Spleen (tissue), 11 donors: Measurements from ENCODE around the gene PLEKHA5. TPM values are rescaled to one million over a fixed set of nuclear protein-coding genes. Genes with fewer than 3 reads are reported as not detected.

ENCODE experiments used
- DNase-seq: peaks from one replicate; pipeline ENCODE4 v3.0.0-alpha.2; 2020
- H3K27ac ChIP-seq, 8 donors: fragments of 200-600 bp; sonication (generic) in 7 of 8; 1 replicate in 4 of 8; 2 replicates in 4 of 8; pipeline versions ENCODE4 v1.5.0 to v1.8.0; 2016 to 2021; ENCODE audit warnings: inconsistent platforms in 4 of 8, mild to moderate bottlenecking in 4 of 8, moderate library complexity in 1 of 8
- H3K27me3 ChIP-seq, 7 donors: fragments of 200-600 bp; sonication (generic) in 6 of 7; replicated peaks in 1 of 7; 1 replicate in 4 of 7; 2 replicates in 3 of 7; pipeline versions ENCODE4 v1.5.0 to v1.8.0; 2016 to 2021; ENCODE audit warnings: inconsistent platforms in 3 of 7, mild to moderate bottlenecking in 1 of 7
- H3K36me3 ChIP-seq, 6 donors: fragments of 200-600 bp; sonication (generic) in 5 of 6; 1 replicate in 4 of 6; 2 replicates in 2 of 6; pipeline versions ENCODE4 v1.5.0 to v1.8.0; 2016 to 2021; ENCODE audit warnings: inconsistent platforms in 2 of 6
- H3K4me1 ChIP-seq, 6 donors: fragments of 200-600 bp; sonication (generic) in 5 of 6; 1 replicate in 3 of 6; 2 replicates in 3 of 6; pipeline versions ENCODE4 v1.5.0 to v1.8.0; 2016 to 2021; ENCODE audit warnings: inconsistent platforms in 3 of 6
- H3K4me3 ChIP-seq, 8 donors: fragments of 200-600 bp; sonication (generic) in 7 of 8; 1 replicate in 4 of 8; 2 replicates in 4 of 8; pipeline versions ENCODE4 v1.5.0 to v1.8.0; 2016 to 2021; ENCODE audit warnings: inconsistent platforms in 4 of 8, mild to moderate bottlenecking in 4 of 8, moderate library complexity in 2 of 8
- H3K9me3 ChIP-seq, 8 donors: fragments of 200-600 bp; sonication (generic) in 7 of 8; 1 replicate in 4 of 8; 2 replicates in 4 of 8; pipeline versions ENCODE4 v1.5.0 to v1.8.0; 2016 to 2021; ENCODE audit warnings: inconsistent platforms in 4 of 8
- POLR2A ChIP-seq, 3 donors: fragments of 450-650 bp; IDR thresholded peaks; one replicate each; pipeline ENCODE4 v1.5.1; 2017; ENCODE audit warnings: antibody characterized with exemption in 3 of 3, mild to moderate bottlenecking in 1 of 3
- POLR2AphosphoS5 ChIP-seq, 3 donors: sonication (generic); formaldehyde crosslinking; IDR thresholded peaks; one replicate each; pipeline ENCODE4 v1.5.1; 2017; ENCODE audit warnings: antibody characterized with exemption in 3 of 3
- WGBS, 5 donors: extraction: QIAGEN DNeasy Blood & Tissue Kit in 3 of 5; methylation state at CpG; one replicate each; pipeline versions ENCODE4 v1.1.5 to v1.1.7; 2013 to 2018; 5-methylcytosine and 5-hydroxymethylcytosine counted together
- intact Hi-C: fragments of 100-400 bp; cut with DNase I; formaldehyde crosslinking; loops from one replicate; pipeline ENCODE4 v1.15.0; 2023; ENCODE audit warnings: low total_unique reads
- polyA plus RNA-seq, 3 donors: library from polyadenylated mRNA; stranded (reverse); fragments of 200-250 nt; gene quantifications; one replicate each; pipeline ENCODE4 v1.2.1, GENCODE V29; 2013
- total RNA-seq, 7 donors: library from RNA; depleted of rRNA in 3 of 7; stranded (reverse); fragments of >200 nt in 3 of 7; fragmentation: NEBNext Ultra II Directional in 4 of 7; extraction: Animal tissue kit (Norgen Biotek cat#: 25700) in 4 of 7; gene quantifications; one replicate each; pipeline versions ENCODE4 v1.1.0 to v1.2.1, GENCODE V29; 2016 to 2021
- TF ChIP-seq, protein P1 (sequence below), 11 experiments: fragments of 200-600 bp in 7 of 11; fragments of 450-650 bp in 4 of 11; sonication (generic) in 4 of 11; IDR thresholded peaks in 8 of 11; conservative IDR thresholded peaks in 3 of 11; 1 replicate in 7 of 11; 2 replicates in 4 of 11; pipeline versions ENCODE4 v1.4.0 to v1.8.0; 2016 to 2021; ENCODE audit warnings: antibody characterized with exemption in 11 of 11, inconsistent platforms in 4 of 11, mild to moderate bottlenecking in 1 of 11
- donor health status: healthy with polysubstance abuse.
- donor health status: DM: no; HTN: no; CAD: no; lungs with moderate emphysema.
- donor health status: DM: no; HTN: no; CAD: no.
- donor health status: Bipolar disorder and iron deficiency.
- donor health status: healthy.
- donor health status: DM: no; HTN: no; CAD: no.
- donor health status: DM: yes; HTN: yes; CAD: no.

The PLEKHA5 gene
- total and polyA plus RNA-seq, 10 donors, result 1.3 to 13.6 (median 6.5) TPM

DNA sequence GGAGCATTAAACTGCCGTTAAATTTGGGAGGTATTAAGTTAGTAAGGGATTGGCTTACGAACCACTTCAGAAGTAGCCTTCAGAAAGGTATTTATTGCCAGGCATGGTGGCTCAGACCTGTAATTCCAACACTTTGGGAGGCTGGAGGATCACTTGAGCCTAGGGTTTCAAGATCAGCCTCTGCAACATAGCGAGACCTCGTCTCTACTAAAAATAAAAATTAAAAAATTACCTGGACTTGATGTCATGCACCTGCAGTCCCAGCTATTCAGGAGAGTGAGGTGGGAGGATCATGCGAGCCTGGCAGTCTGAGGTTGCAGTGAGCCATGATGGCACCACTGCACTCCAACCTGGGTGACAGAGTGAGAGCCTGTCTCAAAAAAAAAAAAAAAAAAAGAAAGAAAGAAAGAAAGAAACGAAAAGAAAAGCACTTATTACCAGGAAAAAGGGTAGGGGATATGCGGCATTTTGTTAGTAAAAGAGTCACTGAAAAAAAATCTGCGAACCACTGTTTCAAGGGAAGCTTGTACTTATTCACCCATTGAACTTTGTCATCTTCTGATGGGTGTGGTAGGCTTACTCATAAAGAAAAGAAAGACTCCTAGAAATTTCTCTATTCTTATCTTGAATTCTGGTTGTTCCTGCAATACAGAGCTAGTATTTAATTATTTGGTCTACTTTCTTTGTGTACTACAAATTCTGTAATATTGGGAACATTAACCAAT, 33.6 kb upstream of the PLEKHA5 start:
- 85 to 92% (median 88%) methylated on average over 8 of the region's 8 CpGs for WGBS, 5 donors

DNA sequence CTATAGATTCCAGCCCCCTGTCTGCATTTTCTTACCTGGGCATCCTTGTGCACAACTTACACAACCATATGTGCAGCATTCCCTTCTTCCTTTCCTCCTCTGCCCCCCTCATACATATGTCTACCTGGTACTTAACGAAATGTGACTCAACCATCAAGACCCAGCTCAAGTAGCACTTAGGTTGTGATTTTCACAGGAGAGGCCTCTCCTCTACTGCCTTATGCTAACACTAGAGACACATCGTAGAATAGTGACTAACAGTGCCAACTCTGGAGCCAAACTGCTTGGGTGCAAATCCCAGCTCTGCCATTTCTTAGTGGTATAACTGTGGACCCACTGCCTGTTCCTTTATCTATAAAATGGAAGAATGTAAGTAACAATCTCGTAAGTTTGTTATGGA, 24.1 kb upstream of the PLEKHA5 start:
- Histone ChIP-seq H3K4me1 (no peaks in the 10 kb centered on the region), H3K36me3 (no peaks in the 10 kb centered on the region), H3K27ac (no peak overlapping the region), H3K9me3 (peaks cover 0 to 6% (median 0%) of the 10 kb centered on the region in 8 donors), H3K4me3 (no peak overlapping the region), H3K27me3 (no peaks in the 10 kb centered on the region)
- WGBS, 5 donors, result 75 to 89% (median 86%) methylated on average over 3 of the region's 3 CpGs
- intact Hi-C loops, result no loop called here
- DNase-seq, result no peak
- TF ChIP-seq, protein P1, sequence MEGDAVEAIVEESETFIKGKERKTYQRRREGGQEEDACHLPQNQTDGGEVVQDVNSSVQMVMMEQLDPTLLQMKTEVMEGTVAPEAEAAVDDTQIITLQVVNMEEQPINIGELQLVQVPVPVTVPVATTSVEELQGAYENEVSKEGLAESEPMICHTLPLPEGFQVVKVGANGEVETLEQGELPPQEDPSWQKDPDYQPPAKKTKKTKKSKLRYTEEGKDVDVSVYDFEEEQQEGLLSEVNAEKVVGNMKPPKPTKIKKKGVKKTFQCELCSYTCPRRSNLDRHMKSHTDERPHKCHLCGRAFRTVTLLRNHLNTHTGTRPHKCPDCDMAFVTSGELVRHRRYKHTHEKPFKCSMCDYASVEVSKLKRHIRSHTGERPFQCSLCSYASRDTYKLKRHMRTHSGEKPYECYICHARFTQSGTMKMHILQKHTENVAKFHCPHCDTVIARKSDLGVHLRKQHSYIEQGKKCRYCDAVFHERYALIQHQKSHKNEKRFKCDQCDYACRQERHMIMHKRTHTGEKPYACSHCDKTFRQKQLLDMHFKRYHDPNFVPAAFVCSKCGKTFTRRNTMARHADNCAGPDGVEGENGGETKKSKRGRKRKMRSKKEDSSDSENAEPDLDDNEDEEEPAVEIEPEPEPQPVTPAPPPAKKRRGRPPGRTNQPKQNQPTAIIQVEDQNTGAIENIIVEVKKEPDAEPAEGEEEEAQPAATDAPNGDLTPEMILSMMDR (IDR thresholded peaks at IDR 0.05 in 8 of 11, conservative IDR thresholded peaks at IDR 0.05 in 3 of 11), result no peak
- TF ChIP-seq POLR2AphosphoS5 (IDR thresholded peaks at IDR 0.05), result no peak
- TF ChIP-seq POLR2A (IDR thresholded peaks at IDR 0.05), result no peak

More for the DNA sequence above, 33.6 kb upstream of the PLEKHA5 start:
- Histone ChIP-seq H3K27ac (no peak overlapping the region), H3K9me3 (no peaks in the 10 kb centered on the region), H3K4me1 (no peaks in the 10 kb centered on the region), H3K36me3 (no peaks in the 10 kb centered on the region), H3K27me3 (no peaks in the 10 kb centered on the region), H3K4me3 (no peak overlapping the region)
- no peak for TF ChIP-seq POLR2A (IDR thresholded peaks at IDR 0.05)
- TF ChIP-seq POLR2AphosphoS5 (IDR thresholded peaks at IDR 0.05), result no peak
- TF ChIP-seq, protein P1 (IDR thresholded peaks at IDR 0.05 in 8 of 11, conservative IDR thresholded peaks at IDR 0.05 in 3 of 11), result no peak
- intact Hi-C loops, result no loop called here
- no peak for DNase-seq

DNA sequence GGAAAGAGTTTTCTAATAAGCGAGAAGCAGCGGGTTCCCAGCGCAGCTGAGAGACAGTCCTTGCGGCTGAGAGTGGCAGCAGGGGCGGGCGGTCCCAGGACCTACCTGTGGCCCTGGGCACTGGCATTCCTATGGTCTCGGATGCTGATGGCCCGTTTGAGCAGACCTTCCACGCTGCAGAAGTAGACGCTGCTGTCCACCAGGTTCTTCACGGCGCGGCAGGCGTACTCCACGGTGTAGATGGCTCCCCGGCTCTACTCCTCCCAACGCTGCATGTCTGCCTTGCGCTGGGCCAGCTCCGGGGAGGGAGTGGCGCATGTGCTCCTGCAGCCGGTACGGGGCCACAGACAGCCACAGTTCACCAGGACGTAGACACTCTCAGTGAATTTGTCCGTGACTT, 21.8 kb upstream of the PLEKHA5 start:
- DNase-seq, result no peak
- TF ChIP-seq POLR2AphosphoS5 (IDR thresholded peaks at IDR 0.05), result no peak
- TF ChIP-seq, protein P1 (IDR thresholded peaks at IDR 0.05 in 8 of 11, conservative IDR thresholded peaks at IDR 0.05 in 3 of 11), result no peak
- TF ChIP-seq POLR2A (IDR thresholded peaks at IDR 0.05), result no peak

DNA sequence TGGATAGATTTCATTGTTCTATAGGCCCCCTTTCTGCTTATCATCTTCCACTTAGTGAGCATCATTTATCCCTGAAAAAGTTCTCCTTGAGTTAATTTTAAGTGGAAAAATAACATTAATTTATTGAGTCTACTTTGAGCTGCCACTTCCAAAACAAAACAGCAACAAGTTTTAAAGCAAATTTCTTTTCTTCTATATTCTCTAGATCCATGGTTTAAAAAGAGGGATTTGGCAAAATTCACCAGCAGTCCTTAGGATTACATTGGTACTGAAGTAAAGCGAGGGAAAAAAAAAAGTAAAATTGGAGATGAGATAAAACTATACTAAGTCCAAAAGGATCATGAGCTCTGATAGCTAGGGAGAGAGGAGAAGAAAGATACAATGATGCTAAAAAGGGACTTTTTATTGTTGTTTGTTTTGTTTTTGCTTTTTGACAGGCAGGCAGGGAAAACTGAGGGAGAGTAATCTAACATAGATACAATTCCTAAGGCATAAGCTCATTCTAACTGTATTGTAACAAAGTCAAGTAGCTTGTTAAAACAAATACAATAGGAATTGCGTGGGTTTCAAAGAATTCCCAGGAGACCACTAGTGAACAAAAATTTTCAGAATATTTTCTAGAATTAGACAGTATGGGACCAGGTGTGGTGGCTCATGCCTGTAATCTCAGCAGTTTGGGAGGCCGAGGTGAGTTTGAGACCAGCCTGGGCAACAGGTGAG, 19.2 kb upstream of the PLEKHA5 start:
- H3K9me3 ChIP-seq, result peaks cover 0 to 6% (median 0%) of the 10 kb centered on the region in 8 donors
- no peaks in the 10 kb centered on the region for H3K27me3 ChIP-seq
- TF ChIP-seq, protein P1 (IDR thresholded peaks at IDR 0.05 in 8 of 11, conservative IDR thresholded peaks at IDR 0.05 in 3 of 11), result no peak
- TF ChIP-seq POLR2AphosphoS5 (IDR thresholded peaks at IDR 0.05), result no peak
- TF ChIP-seq POLR2A (IDR thresholded peaks at IDR 0.05), result no peak
- DNase-seq, result no peak
- H3K4me1 ChIP-seq, result no peaks in the 10 kb centered on the region
- WGBS, 5 donors, result 78 to 91% (median 88%) methylated on average over 3 of the region's 3 CpGs
- no peaks in the 10 kb centered on the region for H3K36me3 ChIP-seq
- no peak overlapping the region for H3K27ac ChIP-seq
- intact Hi-C loops, result no loop called here
- no peak overlapping the region for H3K4me3 ChIP-seq

More for the DNA sequence above, 21.8 kb upstream of the PLEKHA5 start:
- WGBS, 5 donors, result 94 to 97% (median 96%) methylated on average over 24 of the region's 24 CpGs
- Histone ChIP-seq H3K4me1 (no peaks in the 10 kb centered on the region), H3K27ac (no peak overlapping the region), H3K36me3 (no peaks in the 10 kb centered on the region), H3K9me3 (peaks cover 0 to 6% (median 0%) of the 10 kb centered on the region in 8 donors), H3K4me3 (no peak overlapping the region), H3K27me3 (no peaks in the 10 kb centered on the region)
- intact Hi-C loops, result no loop called here
